ENCODE data around the gene STON1.

DNA sequence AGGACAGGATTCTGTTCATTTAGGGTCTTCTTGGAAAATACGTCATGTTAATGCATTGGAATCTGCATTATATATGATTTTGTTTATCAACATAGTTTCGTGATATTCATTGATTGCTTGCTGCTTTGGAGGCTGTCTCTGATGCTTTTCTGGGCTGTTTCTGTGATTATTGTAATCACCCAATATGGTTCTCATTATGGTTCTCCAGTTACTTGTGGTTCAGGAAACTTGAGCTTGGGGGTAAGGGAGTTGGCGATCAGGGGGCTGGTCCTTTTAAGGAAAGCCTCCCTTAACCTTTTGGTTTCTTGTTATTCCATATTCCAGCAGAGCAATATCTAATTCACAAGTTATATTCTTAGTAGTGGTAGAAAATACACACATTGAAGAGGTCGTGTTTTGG lies 17.4 kb upstream of the STON1 start:
- TF ChIP-seq POLR2AphosphoS5 (IDR thresholded peaks at IDR 0.05) (no peak), POLR2A (IDR thresholded peaks at IDR 0.05) (no peak), EP300 (IDR thresholded peaks at IDR 0.05; ENCODE audit: low read depth) (no peak)
- TF ChIP-seq, protein P1, sequence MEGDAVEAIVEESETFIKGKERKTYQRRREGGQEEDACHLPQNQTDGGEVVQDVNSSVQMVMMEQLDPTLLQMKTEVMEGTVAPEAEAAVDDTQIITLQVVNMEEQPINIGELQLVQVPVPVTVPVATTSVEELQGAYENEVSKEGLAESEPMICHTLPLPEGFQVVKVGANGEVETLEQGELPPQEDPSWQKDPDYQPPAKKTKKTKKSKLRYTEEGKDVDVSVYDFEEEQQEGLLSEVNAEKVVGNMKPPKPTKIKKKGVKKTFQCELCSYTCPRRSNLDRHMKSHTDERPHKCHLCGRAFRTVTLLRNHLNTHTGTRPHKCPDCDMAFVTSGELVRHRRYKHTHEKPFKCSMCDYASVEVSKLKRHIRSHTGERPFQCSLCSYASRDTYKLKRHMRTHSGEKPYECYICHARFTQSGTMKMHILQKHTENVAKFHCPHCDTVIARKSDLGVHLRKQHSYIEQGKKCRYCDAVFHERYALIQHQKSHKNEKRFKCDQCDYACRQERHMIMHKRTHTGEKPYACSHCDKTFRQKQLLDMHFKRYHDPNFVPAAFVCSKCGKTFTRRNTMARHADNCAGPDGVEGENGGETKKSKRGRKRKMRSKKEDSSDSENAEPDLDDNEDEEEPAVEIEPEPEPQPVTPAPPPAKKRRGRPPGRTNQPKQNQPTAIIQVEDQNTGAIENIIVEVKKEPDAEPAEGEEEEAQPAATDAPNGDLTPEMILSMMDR (IDR thresholded peaks at IDR 0.05): no peak

All from transverse colon (tissue), 4 donors.